Ishikawa (cell line): ENCODE data around the gene RNLS.

Experiments used
- EP300 ChIP-seq: IDR thresholded peaks from 2 replicates; pipeline ENCODE4 v1.6.1; 2012; ENCODE audit warnings: borderline replicate concordance
- MAX ChIP-seq: IDR thresholded peaks from 2 replicates; pipeline ENCODE4 v1.6.1; 2012
- YY1 ChIP-seq: IDR thresholded peaks from 2 replicates; pipeline ENCODE4 v1.6.1; 2012; ENCODE audit warnings: low read depth
- ZBTB7A ChIP-seq: IDR thresholded peaks from 2 replicates; pipeline ENCODE4 v1.6.1; 2012; ENCODE audit warnings: low read depth

DNA sequence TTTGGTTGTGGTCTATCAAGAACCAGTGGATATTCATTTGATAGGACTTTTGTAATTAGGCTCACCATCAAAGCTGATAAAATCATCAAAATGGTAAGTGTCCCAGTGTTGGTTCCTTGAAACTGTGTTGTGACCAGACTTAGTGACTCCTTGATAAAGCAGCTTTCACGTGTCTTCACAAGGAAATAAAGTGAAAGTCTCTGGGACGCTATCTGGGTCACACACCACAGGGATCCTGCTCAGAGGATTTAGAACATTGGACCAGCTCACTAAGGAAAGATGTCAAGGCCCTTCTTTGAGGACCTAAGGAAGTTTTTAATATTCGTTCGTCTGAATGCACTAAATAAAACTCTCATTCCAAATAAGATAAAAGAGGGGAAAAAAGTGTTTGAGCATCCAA is 193.1 kb downstream of the RNLS start:
- no peak for TF ChIP-seq EP300
- TF ChIP-seq YY1 = no peak
- no peak for TF ChIP-seq ZBTB7A
- no peak for TF ChIP-seq MAX
